Measurements from ENCODE around the gene BRSK1.

DNA sequence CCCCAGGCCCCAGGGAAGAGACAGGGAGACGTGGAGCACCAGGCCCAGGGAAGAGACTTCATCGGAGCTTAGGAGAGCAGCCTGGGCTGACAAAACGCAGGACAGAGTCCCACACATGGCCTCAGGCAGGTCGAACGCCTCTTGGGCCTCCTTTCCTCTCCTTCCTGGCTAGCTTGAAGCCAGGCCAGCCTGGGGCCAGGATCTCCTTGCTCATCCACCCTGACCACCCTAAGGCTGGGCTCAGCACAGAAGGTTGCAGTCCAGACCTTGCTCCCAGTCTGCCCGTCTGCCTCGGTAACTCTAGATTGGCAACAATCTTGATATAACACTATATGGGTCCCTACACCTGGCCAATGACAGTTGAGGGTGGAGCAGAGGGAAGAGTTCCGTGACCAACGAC, 35.1 kb upstream of the BRSK1 start:
- TF ChIP-seq, protein P1, sequence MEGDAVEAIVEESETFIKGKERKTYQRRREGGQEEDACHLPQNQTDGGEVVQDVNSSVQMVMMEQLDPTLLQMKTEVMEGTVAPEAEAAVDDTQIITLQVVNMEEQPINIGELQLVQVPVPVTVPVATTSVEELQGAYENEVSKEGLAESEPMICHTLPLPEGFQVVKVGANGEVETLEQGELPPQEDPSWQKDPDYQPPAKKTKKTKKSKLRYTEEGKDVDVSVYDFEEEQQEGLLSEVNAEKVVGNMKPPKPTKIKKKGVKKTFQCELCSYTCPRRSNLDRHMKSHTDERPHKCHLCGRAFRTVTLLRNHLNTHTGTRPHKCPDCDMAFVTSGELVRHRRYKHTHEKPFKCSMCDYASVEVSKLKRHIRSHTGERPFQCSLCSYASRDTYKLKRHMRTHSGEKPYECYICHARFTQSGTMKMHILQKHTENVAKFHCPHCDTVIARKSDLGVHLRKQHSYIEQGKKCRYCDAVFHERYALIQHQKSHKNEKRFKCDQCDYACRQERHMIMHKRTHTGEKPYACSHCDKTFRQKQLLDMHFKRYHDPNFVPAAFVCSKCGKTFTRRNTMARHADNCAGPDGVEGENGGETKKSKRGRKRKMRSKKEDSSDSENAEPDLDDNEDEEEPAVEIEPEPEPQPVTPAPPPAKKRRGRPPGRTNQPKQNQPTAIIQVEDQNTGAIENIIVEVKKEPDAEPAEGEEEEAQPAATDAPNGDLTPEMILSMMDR (IDR thresholded peaks at IDR 0.05) = no peak
- TF ChIP-seq POLR2A (IDR thresholded peaks at IDR 0.05) (no peak), EP300 (IDR thresholded peaks at IDR 0.05) (no peak)
